ENCODE measurements around the gene GTSE1. TPM values are rescaled to one million over a fixed set of nuclear protein-coding genes. Genes with fewer than 3 reads are reported as not detected.
A peak's percentile ranks its signal among the peaks of the same experiment; 100 is the strongest.

Gene GTSE1
- total and polyA plus RNA-seq, 2 experiments from 2014 or later = 6.1 to 8.0 TPM

DNA sequence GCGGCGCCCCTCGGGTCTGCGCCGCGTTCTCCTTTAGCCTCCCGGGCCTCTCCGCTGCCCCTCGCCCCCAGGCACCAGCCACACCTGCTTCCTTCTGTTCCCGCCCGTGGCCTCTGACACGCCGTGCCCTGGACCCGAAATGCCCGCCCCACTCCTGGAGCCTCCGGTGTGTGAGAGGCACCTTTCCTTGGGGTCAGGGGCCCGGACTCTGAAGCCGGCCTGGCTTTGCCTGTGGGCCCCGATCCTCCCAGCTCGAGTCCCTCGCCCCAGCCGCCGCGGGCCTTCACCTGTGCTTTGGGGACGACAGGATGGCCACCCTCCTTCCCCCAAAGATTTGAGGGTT lies 45.9 kb upstream of the GTSE1 start:
- DNase-seq = peak; percentile 20
- WGBS, 2 experiments (ENCODE audit: low coverage in 1 of 2, low lambda C conversion rate in 2 of 2, missing lambda C conversion rate in 2 of 2) = 8 to 10% methylated on average over 22 to 25 of the region's 25 CpGs
- no peaks in the 10 kb centered on the region for H3K36me3 ChIP-seq (ENCODE audit: low read depth)
- H3K27ac ChIP-seq = no peak overlapping the region
- TF ChIP-seq EZH2 (IDR thresholded peaks at IDR 0.05; ENCODE audit: insufficient read depth, poor library complexity, severe bottlenecking) = no peak
- no peak for TF ChIP-seq EZH2phosphoT487 (IDR thresholded peaks at IDR 0.05; ENCODE audit: insufficient read depth, low read depth)
- H3K79me2 ChIP-seq (ENCODE audit: insufficient read depth) = 0 out of 2 replicates have a peak, but pooled peaks cover 5% of the 10 kb centered on the region
- peak overlapping the region; percentile 74 for H2AFZ ChIP-seq
- no peaks in the 10 kb centered on the region for H3K27me3 ChIP-seq (replicated peaks; ENCODE audit: insufficient read depth)
- H3K9me2 ChIP-seq (ENCODE audit: insufficient read depth) = no peaks in the 10 kb centered on the region
- peak overlapping the region; percentile 93 for H3K4me2 ChIP-seq (ENCODE audit: unreplicated experiment)
- H4K20me1 ChIP-seq (ENCODE audit: insufficient read depth) = no peaks in the 10 kb centered on the region
- H3K9me3 ChIP-seq (ENCODE audit: low read depth) = no peaks in the 10 kb centered on the region
- H3K4me1 ChIP-seq (ENCODE audit: insufficient read depth) = peaks cover 11% of the 10 kb centered on the region
- in situ Hi-C loops (cut with MboI) = no loop called here
- H3F3A ChIP-seq (ENCODE audit: insufficient read depth) = peaks cover 3% of the 10 kb centered on the region
- H3K4me3 ChIP-seq = peak overlapping the region; percentile 74
- H3K9ac ChIP-seq = peak overlapping the region; percentile 82

DNA sequence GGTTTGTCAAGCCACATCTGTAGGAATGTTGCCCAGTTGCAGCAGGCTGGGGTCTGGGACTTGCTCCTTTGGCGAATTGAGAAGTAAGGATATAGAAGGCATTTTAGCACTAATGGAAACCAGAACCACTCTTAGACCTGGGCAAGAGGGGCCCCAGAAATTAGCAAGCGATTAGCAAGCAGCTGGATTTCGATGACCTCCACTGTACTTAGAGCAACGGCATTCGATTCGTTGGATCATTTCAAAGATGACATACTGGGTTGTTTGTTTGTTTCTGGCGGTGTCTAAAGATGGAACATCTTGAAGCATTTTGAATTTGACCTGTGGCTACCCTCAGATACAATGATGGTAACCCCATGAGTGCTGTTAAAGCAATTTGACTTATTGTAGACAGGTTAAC lies 45.4 kb upstream of the GTSE1 start:
- H3F3A ChIP-seq (ENCODE audit: insufficient read depth) = peaks cover 3% of the 10 kb centered on the region
- peak overlapping the region; percentile 93 for H3K4me2 ChIP-seq (ENCODE audit: unreplicated experiment)
- no peaks in the 10 kb centered on the region for H3K27me3 ChIP-seq (replicated peaks; ENCODE audit: insufficient read depth)
- H3K27ac ChIP-seq = no peak overlapping the region
- no peak overlapping the region for H3K9ac ChIP-seq
- DNase-seq = peak; percentile 20
- 29 to 33% methylated on average over 7 of the region's 7 CpGs for WGBS, 2 experiments (ENCODE audit: low coverage in 1 of 2, low lambda C conversion rate in 2 of 2, missing lambda C conversion rate in 2 of 2)
- in situ Hi-C loops (cut with MboI) = no loop called here
- no peaks in the 10 kb centered on the region for H3K9me3 ChIP-seq (ENCODE audit: low read depth)
- H4K20me1 ChIP-seq (ENCODE audit: insufficient read depth) = no peaks in the 10 kb centered on the region
- H2AFZ ChIP-seq = 0 out of 2 replicates have a peak overlapping the region, but pooled peaks have one; percentile 74
- TF ChIP-seq EZH2 (IDR thresholded peaks at IDR 0.05; ENCODE audit: insufficient read depth, poor library complexity, severe bottlenecking) (no peak), EZH2phosphoT487 (IDR thresholded peaks at IDR 0.05; ENCODE audit: insufficient read depth, low read depth) (no peak)
- H3K4me3 ChIP-seq = peak overlapping the region; percentile 74
- peaks cover 11% of the 10 kb centered on the region for H3K4me1 ChIP-seq (ENCODE audit: insufficient read depth)
- no peaks in the 10 kb centered on the region for H3K36me3 ChIP-seq (ENCODE audit: low read depth)
- 0 out of 2 replicates have a peak, but pooled peaks cover 5% of the 10 kb centered on the region for H3K79me2 ChIP-seq (ENCODE audit: insufficient read depth)
- H3K9me2 ChIP-seq (ENCODE audit: insufficient read depth) = no peaks in the 10 kb centered on the region

DNA sequence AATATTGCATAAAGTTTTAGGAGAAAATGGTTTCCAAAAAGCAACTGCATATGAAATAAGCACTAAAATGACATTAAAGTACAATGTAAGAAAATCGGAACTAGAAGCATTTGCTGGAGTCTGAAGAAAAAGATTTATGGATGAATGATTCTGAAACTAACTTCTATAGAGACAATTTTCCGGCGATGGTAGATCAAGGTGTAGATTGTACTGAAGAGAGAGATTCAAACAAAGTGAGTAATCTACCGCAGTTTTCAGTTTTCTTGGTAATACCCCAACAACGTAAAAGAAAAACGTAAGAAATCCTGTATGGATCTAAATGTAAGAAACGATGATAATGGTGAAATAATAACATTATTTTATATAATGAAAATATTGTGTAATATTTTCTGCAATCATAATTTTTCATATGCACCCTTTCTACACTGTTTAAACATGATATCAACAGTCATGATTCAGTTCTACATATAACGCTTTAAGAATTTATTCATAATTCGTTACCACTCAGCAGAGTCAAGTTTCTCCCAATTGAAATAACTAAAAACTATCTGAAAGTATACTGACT lies 44.8 kb upstream of the GTSE1 start:
- Histone ChIP-seq H3F3A (ENCODE audit: insufficient read depth) (peaks cover 3% of the 10 kb centered on the region), H3K27me3 (replicated peaks; ENCODE audit: insufficient read depth) (no peaks in the 10 kb centered on the region), H3K9me3 (ENCODE audit: low read depth) (no peaks in the 10 kb centered on the region), H3K36me3 (ENCODE audit: low read depth) (no peaks in the 10 kb centered on the region), H3K79me2 (ENCODE audit: insufficient read depth) (0 out of 2 replicates have a peak, but pooled peaks cover 5% of the 10 kb centered on the region), H2AFZ (0 out of 2 replicates have a peak overlapping the region, but pooled peaks have one; percentile 74), H3K4me3 (peak overlapping the region; percentile 74; the same call in 1 of the 2 replicates), H3K27ac (no peak overlapping the region), H3K4me2 (ENCODE audit: unreplicated experiment) (no peak overlapping the region), H3K9me2 (ENCODE audit: insufficient read depth) (no peaks in the 10 kb centered on the region), H3K4me1 (ENCODE audit: insufficient read depth) (peaks cover 11% of the 10 kb centered on the region), H3K9ac (no peak overlapping the region), H4K20me1 (ENCODE audit: insufficient read depth) (no peaks in the 10 kb centered on the region)
- 93% methylated on average over 9 of the region's 9 CpGs for WGBS, 2 experiments (ENCODE audit: low coverage in 1 of 2, low lambda C conversion rate in 2 of 2, missing lambda C conversion rate in 2 of 2)
- DNase-seq = no peak
- TF ChIP-seq EZH2 (IDR thresholded peaks at IDR 0.05; ENCODE audit: insufficient read depth, poor library complexity, severe bottlenecking) = no peak
- in situ Hi-C loops (cut with MboI) = no loop called here

DNA sequence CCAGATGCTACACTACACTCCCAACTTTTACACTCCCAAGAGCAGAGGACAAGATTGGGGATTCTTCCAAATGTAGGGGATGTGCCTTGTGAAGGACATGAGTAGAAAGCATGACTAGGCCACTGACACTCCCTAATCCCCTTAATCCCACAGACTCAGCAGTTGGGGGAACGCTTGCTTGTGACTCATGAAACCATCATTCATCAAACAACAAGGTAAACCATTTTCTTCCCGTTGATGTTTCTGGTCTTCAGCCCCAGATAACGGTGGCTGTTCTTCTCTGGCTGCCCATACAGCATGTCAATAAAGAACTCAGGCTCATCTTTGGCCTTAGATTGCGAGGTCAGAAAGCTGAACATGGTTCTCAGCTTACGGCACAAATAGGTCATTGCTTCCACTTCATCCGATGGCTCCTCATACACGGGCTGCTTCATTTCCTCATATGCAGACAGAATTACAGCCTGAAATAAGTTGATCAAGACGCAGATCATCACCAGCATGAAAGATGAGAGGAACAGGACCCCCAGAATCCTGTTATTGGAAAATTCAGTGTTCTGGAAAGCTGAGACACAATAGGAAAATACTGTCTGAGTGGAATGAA lies 40.2 kb upstream of the GTSE1 start:
- TF ChIP-seq EZH2phosphoT487 (IDR thresholded peaks at IDR 0.05; ENCODE audit: insufficient read depth, low read depth) = no peak
- no peak for TF ChIP-seq EZH2 (IDR thresholded peaks at IDR 0.05; ENCODE audit: insufficient read depth, poor library complexity, severe bottlenecking)
- Histone ChIP-seq H3K9me2 (ENCODE audit: insufficient read depth) (no peaks in the 10 kb centered on the region), H3K9ac (no peak overlapping the region), H3K27ac (no peak overlapping the region), H3F3A (ENCODE audit: insufficient read depth) (peaks cover 3% of the 10 kb centered on the region), H3K4me1 (ENCODE audit: insufficient read depth) (peaks cover 5% of the 10 kb centered on the region; the same call in 1 of the 2 replicates), H3K4me3 (no peak overlapping the region), H3K4me2 (ENCODE audit: unreplicated experiment) (no peak overlapping the region), H2AFZ (no peak overlapping the region), H3K36me3 (ENCODE audit: low read depth) (no peaks in the 10 kb centered on the region), H3K79me2 (ENCODE audit: insufficient read depth) (no peaks in the 10 kb centered on the region), H3K9me3 (ENCODE audit: low read depth) (no peaks in the 10 kb centered on the region), H3K27me3 (replicated peaks; ENCODE audit: insufficient read depth) (peaks cover 3% of the 10 kb centered on the region; the same call in 1 of the 2 replicates), H4K20me1 (ENCODE audit: insufficient read depth) (no peaks in the 10 kb centered on the region)
- in situ Hi-C loops (cut with MboI) = no loop called here
- 82 to 88% methylated on average over 8 of the region's 8 CpGs for WGBS, 2 experiments (ENCODE audit: low coverage in 1 of 2, low lambda C conversion rate in 2 of 2, missing lambda C conversion rate in 2 of 2)
- DNase-seq = no peak
